Glomerular endothelial cell (primary cell): Measurements from ENCODE around the gene LDLRAD4. TPM values are rescaled to one million over a fixed set of nuclear protein-coding genes. Genes with fewer than 3 reads are reported as not detected.
A peak's percentile ranks its signal among the peaks of the same experiment; 100 is the strongest.

Source experiments
- DNase-seq: peaks from one replicate; pipeline ENCODE4 v3.0.0-alpha.2; 2011; ENCODE audit warnings: low read depth, low spot score; ENCODE audit errors: extremely low read depth
- total RNA-seq: library from RNA; depleted of rRNA; stranded (reverse); fragments of >200 nt; gene quantifications from 2 replicates; pipeline ENCODE4 v1.2.3, GENCODE V29; 2015

Gene LDLRAD4
- total RNA-seq, 1 donor from 2014 or later: 13.4 TPM

DNA sequence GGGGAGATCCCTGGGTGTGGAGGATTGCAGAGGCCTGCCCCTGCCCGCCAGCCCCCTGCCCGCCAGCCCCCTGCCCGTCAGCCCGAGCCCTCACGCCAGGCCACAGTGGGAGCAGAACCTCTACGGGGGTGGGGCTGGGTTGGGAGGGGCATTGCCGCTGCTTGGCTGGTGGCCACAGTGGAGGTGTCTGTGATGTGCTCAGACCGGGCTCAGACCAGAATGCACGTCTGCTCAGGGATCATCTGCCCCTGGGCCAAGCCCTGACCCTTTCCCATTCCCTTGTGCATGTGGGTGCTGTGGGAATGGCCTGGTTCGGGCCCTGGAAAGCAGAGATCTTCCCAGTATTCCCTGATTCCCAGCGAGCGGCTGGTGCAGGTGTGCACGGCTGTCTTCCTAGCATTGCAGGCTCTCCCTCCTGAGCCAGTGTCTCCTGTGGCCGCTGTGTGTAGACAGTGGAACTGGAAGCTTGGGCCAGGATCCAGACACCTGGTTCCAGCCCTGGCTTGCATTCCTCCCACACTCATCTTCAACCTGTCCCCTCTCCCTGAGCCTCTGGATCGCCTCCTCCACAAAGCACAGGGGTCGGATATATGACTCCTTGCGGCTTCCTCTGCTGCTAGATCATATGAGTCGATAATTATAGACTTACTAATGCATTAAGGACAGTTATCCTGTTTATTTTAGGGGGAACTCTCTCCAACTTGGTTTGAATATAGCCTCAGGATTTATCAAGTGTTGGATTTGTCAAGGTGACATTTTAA is 161.6 kb downstream of the LDLRAD4 start:
- no peak for DNase-seq

DNA sequence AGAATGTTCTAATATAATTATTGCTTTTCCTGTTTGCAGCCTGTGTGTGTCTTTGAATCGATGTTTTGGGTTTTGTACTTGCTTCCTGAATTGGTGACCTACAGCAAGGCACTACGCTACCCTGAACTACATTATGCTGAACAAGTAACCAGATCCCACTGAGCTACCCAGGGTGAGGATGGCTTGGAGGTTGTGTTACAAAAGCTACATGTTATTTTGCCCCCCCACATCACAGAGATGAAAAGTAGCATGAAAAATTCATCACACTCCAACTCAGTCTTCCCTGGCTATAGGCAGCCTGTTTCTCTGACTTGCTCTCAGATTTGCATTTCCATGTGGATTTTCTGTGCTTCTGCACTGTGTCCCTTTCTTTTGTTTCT is 162.1 kb downstream of the LDLRAD4 start:
- DNase-seq: no peak

DNA sequence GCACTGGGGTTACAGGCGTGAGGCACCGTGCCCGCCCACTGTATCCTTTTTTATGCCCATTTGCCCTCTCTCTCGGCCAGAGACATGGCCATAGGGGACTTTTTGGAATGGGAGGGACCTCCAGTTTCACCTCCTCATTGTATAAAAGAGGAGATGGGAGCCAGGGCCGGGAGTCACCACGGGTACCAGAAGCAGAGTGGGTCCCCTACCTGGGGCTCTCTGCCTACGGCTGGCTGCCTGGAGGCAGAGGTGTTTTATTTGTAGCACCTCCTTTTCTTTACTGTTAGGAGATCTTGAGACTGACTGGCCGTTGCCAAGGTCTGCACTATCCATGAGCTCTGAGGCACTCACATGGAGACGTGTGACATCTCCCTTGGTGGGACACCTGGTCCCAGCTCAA is 162.8 kb downstream of the LDLRAD4 start:
- no peak for DNase-seq

DNA sequence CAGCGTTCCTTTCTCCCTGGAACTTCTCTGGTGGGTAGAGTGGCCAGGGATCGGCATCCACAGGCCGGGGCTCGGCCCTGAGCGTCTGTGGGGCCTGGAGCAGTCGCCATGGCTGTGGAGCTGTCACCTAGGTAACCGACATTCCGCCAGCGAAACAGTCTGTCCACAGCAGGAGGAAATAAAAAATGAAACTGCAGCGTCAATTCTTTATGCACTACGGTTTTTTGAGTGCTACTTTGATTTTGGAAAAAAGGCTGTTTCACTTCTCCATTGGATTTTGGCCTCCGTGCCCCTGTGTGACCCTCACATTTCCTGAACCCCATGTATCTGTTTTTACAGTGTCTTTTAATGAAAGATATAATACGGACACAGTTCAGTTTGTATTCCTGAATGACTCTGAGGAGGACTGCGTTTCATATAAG is 163.4 kb downstream of the LDLRAD4 start:
- DNase-seq: peak; percentile 39

DNA sequence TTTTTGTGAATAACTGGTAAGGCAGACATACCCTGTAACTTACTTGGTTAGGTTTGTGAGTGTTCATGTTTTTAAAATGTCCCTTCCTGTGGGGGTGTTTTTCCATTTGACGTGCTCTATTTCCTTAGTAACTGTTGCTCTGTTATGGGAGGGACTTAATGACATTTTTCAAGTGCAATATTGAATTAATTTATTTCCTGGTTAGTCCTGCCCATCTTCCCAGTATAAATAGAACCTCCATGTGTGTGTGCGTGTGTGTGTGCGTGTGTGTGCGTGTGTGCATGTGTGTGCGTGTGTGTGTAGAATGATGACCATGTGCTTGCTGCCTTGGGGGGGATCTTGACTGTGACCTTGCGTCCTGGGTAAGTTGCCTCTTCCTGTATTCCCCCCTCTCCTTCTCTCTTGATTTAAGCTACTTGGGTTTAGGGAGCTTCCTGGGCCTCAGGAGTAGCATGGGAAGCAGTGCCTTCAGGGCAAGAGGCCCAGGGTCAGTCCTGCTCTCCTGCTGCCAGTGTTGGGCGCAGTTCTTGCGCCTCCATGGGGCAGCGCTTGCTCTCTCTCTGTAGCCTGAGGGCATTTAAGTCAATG is 163.9 kb downstream of the LDLRAD4 start:
- DNase-seq: peak; percentile 78

DNA sequence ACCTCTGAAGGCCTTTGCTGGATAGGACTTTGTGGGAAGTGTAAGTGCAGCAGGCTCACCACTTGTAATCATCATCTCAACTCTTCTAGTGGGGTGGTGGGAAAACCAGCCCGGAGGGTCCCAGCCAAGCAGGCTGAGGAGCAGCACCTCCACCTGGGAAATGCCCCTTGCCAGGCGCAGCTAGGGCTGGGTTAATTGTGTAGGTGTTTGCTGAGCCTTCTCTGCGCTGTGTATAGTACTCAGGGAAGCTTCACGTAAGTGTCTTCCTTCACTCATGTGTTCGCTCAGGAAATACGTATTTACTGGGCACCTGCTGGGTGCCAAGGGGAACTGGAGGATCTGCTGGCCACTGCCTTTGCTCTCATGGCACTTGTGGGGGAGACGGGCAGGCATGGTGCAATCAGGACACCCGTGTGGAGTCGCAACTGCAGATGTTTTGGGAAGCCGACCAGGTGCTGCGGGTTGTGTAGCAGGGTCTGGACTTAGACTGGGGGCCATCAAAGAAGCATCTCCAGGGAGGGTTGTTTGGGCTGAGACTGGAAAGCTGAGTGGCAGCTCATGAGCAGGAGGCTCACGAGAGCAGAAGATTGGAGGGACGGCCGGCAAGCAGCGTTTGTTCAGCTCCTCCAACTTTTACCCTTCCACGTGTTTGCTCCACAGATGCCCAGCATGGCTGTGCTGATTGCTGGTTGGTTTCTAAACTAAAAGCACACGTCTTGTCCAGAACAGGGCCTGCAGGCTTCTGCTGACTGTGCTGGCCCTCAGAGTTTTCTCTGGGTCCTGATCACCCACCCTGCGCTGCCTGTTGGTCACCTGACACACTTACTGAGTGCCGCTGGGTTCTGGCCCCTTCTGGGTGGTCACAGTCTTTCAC is 164.6 kb downstream of the LDLRAD4 start:
- DNase-seq: no peak

DNA sequence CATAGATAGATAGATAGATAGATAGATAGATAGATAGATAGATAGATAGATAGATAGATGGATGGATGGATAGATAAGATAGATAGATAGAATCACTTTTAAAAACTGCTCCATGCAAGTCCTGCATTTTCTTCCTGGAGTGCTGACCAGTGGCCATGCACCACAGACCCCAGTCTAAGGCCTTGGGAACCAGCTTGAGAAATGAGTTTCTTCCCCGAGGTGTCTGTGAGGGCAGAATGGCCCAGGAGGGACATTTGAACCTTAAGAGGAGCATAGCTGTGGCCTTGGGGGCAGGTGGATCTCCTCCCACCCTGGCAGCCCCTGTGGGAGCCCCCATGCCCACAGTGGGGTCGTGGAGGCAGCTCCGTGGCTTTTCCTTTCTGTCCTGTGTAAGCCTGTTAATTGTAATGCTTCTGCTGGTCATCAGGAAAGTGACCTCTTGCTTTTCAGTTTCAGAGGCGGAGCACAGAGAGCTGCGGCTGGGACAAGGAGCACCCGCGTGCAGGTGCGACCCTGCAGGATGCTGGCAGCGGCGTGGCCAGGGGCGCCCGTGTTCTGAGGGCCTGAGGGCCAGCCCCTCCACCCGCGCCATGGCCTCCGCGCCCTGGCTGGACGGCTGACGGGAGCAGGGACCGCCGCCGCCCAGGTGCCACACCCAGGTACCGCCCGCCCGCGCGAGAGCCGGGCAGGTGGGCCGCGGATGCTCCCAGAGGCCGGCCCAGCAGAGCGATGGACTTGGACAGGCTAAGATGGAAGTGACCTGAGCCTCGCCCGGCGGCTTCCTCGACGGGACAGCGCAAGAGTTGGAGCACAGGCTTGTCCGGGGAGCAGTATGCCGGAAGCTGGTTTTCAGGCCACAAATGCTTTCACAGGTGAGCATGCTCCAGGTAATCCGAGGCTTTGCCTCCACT is 168.6 kb downstream of the LDLRAD4 start:
- no peak for DNase-seq

DNA sequence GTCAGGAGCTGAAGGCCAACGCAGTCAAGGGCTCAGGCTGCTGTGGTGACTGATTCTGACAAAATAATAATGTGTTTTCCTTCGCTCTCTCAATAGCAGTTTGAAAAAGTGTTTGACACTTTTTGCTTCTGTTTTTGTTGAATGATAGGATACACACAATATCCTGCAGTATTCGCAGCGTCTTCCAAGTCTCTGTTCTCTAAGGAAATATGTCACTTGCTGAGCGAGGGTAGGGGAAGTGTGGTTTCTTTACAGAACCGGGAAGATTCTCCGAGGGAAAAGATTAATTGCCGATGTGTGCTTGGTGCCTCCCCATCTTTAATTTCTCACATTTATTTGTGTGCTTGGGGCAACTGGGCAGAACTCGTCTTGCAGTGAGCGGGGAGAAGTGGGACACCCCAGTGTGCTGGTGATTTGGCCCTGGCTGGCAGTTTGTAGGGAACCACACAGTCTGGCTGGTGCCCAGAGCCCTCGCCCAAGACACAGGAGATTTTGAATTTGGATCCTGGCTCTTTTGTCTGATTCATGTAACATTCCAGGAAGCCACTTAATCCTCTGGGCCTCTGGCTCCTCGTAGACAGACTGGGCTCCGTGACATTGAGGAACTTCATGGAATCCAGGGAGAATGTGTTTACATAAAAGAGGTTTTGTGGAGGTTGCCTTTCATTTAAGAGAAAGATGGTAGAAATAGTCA is 169.4 kb downstream of the LDLRAD4 start:
- no peak for DNase-seq

DNA sequence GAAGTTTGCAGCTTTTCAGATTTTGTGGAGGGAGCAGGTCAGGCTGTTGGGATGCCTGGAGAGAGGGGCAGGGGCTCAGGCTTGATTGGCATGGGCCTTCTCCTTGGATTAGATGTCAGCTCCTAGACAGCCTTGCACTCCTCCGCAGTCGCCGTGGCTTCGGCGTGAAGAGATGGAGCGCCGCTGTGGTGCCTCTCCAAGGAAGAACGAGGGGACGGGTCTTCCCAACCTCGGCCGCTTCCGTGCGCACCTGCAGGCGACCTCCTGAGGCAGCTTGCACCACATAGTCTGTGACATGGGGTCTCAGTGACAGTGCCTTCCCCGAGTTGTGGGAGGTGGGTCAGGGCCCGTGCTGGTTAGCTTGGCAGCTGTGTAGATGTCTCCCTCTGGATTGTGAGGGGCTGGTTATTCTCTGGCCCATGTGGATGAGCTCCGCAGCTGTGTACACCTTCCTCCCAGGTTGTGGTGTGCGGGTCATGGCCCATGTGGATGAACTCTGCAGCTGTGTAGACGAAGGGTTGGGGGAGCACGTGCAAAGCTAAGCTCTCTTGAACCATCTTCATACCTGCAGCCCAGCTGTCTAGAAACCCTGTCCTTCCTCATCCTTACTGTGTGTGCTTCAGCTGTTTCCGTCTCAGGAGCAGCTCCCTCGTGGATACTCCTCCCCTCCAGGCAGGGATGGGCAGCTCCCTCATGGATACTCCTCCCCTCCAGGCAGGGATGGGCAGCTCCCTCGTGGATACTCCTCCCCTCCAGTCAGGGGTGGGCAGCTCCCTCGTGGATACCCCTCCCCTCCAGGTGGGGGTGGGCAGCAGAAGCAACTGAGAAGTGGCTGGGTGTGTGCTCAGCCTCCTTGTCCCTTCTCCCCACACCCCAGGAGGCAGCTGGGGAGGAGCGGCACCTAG is 170.3 kb downstream of the LDLRAD4 start:
- DNase-seq: no peak

DNA sequence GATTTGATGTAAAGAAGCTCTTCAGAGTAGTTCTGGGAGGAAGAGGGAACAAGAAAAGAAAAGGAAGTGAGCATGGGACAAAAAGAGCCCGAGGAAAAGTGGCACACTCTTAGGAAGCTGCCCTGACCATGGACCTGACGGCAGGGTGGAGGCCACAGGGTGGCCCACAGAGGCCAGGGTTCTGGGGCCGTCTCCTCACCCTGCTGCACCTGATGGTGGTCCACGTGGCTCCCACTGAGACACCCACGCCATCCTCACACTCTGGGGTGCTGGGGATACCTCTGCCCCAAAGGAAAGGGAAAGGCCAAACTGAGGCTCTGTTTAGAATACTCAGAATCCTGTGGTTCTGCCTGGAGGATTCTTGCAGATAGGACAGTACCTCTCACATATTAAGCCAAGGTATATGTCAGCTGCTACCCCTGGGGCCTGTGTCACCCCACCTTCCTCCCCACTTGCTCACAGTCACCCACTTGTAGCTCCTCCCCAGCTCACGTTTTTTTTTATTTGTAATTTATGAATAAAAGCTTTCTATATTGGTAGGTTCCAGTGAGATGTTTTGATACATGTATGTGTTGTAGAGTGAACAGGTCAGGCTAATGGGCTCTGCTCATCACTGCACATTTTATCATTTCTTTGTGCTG is 171.1 kb downstream of the LDLRAD4 start:
- no peak for DNase-seq

DNA sequence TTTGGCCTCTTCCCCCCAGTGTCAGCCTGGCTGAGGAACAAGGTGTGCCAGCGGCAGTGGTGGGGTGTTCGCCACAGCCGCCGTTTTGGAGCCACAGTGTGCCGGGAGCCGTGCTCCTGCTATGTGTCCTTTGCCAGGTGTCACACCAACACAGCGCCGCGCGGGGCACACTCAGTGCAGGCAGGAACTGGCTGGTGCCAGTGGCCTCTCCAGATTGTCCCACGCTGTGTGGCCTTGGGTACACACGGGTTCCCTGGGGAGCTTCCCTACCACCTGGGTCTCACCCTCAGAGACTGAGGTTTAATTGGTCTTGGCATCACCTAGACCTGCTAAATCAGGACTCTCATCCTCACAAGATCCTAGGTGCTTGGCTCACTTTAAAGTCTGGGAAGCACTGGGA is 171.6 kb downstream of the LDLRAD4 start:
- DNase-seq: no peak

DNA sequence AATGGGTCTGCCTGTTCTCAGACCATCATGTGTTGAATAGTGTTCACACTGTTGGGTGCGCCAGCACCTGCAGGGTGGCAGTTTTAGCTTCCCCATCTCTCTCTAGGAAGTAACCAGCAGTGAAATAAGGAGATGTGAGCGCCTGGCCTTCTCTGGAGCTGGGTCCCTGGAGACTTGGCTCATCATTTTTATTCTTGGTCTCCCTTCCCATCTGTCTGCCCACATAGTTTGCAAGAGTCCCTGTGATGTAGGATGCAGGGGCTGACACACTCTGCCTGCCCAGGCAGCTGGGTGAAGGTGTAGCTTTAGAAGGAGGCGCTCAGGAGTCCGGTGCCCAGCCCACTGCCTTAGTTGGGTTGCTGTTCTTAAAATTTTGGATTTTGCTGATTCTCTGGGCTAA is 172.2 kb downstream of the LDLRAD4 start:
- no peak for DNase-seq

DNA sequence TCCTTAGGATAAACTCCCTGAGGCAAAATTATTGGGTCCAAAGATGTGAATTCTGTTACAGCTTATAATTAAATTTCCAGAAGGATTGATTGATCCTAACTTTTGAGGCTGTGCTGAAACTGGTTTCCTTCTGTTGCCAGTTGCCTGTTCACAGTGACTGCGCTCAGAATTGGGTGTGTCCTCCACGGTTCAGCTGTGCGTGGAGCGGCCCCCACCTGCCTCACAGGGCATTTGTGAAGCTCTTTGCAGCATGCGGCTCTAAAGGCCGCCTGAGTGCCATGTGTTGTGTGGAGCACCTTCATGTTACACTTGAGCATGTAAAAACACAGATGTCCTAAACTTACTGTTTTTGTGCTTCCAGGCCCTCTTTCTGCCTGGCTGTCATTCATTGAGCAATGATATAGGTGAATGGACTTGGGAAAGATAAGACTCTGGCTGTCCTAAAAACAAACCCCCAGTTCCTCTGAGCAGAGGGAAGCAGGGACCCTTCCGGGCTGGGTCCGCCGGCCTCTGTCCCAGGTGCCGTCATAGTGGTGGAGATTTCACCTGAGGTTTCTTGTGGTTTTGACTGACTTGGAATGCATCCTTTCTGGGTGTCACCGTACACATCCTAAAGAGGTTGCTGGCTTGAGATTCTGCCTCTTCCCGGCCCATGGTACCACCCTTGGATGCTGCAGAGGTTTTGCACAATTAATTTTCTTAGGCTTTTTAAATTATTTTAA is 173.6 kb downstream of the LDLRAD4 start:
- no peak for DNase-seq

DNA sequence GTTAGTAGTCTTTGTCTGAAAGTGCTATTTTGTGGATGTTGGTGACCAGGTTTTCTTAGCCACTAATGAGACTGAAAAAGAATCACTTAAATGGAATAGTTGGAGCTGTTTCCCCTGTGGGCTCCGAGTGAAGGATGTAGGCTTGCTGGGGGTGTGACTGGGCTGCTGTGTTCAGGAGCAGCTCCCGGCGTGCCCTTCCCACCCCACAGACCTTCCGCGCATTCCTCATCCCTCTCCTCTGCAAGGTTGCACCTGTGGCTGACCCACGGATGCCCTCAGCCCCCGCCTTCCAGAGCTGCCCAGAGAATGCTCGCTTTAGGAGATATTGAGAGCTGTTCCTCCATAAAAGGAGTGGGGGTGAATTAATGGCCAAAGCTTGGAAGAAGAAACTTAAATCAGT is 174.3 kb downstream of the LDLRAD4 start:
- DNase-seq: no peak

DNA sequence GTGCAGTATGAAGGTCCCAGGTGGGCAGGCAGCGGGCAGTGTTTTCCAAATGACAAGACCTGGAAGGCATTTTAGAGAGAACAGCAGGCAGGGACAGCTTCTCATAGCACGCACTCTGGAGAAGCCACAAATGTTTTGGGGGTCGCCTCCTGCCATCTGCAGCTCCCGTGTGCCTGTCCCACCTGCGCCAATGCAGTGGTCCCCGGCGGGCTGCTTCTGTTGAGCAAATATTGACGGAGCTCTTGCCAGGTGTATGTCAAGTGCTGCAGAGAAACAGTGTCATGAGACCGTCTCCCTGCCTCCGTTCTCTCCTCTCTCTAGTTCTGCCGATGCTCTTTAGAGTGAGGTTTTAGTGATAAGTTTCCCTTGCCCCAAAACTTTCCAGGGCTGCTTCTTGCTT is 174.8 kb downstream of the LDLRAD4 start:
- no peak for DNase-seq

DNA sequence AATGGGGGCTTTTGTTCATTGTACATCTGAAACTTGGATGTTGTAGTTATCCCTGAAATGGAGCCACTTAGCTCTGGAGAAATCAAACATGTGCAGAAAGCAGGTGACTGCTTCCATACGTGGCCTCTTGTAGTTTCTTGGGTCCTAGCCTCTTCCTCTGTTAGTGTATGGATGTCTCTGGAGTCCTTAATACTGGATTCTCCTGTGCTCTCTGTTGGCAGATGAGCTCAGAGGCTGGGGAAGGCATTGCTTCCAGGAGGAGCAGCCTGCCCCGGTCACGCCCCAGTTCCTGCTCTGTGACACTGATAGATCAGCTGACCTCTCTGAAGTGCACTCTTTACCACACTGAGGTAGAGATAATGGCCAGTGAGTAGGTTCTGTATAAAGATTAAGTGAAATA is 176.2 kb downstream of the LDLRAD4 start:
- no peak for DNase-seq

DNA sequence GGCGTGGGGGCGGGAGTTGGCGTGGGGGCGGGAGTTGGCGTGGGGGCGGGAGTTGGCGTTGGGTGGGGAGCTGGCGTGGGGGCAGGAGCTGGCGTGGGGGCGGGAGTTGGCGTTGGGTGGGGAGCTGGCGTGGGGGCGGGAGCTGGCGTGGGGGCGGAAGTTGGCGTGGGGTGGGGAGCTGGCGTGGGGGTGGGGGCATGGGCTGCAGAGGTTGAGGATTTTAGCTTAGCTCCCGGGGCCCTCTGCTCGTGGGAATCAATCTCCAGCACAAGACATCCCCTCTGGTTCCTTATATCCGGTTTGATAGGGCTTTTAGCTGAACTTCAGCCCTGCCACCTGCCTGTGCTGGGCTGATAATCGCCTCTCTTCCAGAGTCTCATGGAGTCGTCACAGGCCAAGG is 177.0 kb downstream of the LDLRAD4 start:
- no peak for DNase-seq
